ENCODE results near the gene NPC1L1. TPM values are rescaled to one million over a fixed set of nuclear protein-coding genes. Genes with fewer than 3 reads are reported as not detected.
A peak's percentile ranks its signal among the peaks of the same experiment; 100 is the strongest.

NPC1L1 gene
- total and polyA plus RNA-seq, 4 experiments from 2014 or later, result 0.19 to 0.23 TPM; not detected in 2

DNA sequence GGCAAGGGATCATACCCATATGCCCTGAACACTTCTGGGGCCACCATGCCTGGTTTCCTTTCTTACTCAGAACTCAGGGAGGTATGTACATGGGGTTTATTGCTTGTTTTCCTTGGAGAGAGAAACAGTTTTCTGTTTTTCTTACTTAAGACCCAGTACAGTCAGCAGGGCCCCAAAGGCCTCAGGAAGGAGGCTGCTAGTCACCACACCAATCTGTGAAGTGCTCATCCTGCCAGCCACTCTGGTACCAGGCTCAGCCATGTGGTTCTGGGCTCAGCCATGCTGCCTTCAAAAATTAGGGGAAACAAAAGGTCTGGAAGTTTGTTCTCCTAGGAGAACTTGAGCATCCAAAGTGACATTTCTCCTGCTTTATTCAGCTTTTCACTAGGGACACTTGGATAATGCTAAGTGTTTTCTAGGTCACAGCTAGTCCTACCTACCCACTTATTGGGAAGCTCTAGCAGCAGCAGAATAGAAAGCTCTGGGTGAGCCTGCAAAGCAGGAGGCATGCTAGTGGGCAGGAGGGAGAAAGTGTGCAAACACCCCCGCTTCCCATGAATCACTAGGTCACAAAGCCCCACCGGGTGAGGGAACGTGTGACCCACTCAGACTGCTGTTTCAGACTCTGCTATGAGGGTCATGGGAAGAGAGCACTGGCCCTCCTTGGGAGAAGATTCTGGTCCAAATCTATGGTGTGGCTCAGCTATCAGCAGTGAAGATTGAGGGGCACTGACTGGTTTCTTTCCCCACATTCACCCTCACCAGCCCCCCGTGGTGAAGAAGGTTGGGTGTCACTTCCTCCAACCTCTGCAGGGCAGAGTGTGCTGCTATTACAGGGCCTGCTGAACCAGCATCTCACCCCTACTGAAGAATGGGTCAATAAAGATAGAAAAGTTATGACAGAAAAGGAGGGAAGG, 74.6 kb downstream of the NPC1L1 start:
- Mint-ChIP-seq H3K27ac (no peak overlapping the region), H3K4me1 (peaks cover 39 to 79% (median 60%) of the 10 kb centered on the region in 4 donors), H3K27me3 (no peaks in the 10 kb centered on the region), H3K9me3 (no peaks in the 10 kb centered on the region), H3K36me3 (peaks cover 39 to 66% of the 10 kb centered on the region in 2 donors), H3K4me3 (peak overlapping the region in 1 of 8 donors; percentile 30)
- intact Hi-C loops (cut with micrococcal nuclease), result loop anchor here (10.0 kb wide), 1 partner anchor 52 kb away; no protein-coding TSS in a partner anchor
- Histone ChIP-seq H3K9me3 (ENCODE audit: control insufficient read depth in 1 of 2, low read length in 2 of 2) (no peaks in the 10 kb centered on the region), H3K27ac (ENCODE audit: low read depth, low read length) (no peak overlapping the region), H3K27me3 (ENCODE audit: insufficient read depth, low read length) (no peaks in the 10 kb centered on the region), H3K4me1 (ENCODE audit: insufficient read depth, low read length) (peaks cover 43% of the 10 kb centered on the region), H3K36me3 (ENCODE audit: insufficient read depth, low read length) (peaks cover 19% of the 10 kb centered on the region), H3K4me3 (ENCODE audit: low read length in 2 of 2) (no peak overlapping the region)
- DNase-seq, result no peak
- CTCF ChIA-PET (ENCODE audit: partially characterized antibody), result interaction anchor here (1.0 kb wide), 1 partner anchor 25 kb away, joined by 3 read pairs; no protein-coding TSS in a partner anchor
- POLR2A ChIA-PET (ENCODE audit: partially characterized antibody), result no interaction called here

DNA sequence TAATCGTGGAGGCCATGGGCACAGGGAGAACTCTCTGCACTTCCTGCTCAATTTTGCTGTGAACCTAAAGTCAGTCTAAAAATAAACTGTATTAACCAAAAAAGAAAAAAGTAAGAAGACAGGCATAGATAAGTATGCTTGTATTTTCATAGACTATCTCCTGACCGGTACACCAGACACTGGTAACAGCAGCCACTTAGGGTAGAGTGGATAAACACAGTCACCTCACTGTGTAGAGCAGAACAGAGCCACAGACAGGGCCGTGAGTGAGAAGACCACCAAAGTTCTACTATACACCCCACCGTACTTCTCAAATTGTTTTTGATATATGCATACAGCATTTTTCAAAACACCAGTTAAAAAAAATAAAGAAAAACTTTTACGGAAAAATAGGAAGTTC, 75.6 kb downstream of the NPC1L1 start:
- no peak for DNase-seq
- ChIA-PET CTCF (ENCODE audit: partially characterized antibody) (interaction anchor here (1.0 kb wide), 1 partner anchor 26 kb away, joined by 3 read pairs; no protein-coding TSS in a partner anchor), POLR2A (ENCODE audit: partially characterized antibody) (no interaction called here)
- H3K27me3 ChIP-seq (ENCODE audit: insufficient read depth, low read length), result no peaks in the 10 kb centered on the region
- Mint-ChIP-seq H3K9me3 (no peaks in the 10 kb centered on the region), H3K4me3 (no peak overlapping the region), H3K27me3 (no peaks in the 10 kb centered on the region), H3K27ac (peak overlapping the region in 1 of 7 donors; percentile 10), H3K4me1 (peaks cover 45 to 84% (median 66%) of the 10 kb centered on the region in 4 donors), H3K36me3 (peaks cover 38 to 62% of the 10 kb centered on the region in 2 donors)
- no peaks in the 10 kb centered on the region for H3K9me3 ChIP-seq (ENCODE audit: control insufficient read depth in 1 of 2, low read length in 2 of 2)
- no peak overlapping the region for H3K4me3 ChIP-seq (ENCODE audit: low read length in 2 of 2)
- no peak overlapping the region for H3K27ac ChIP-seq (ENCODE audit: low read depth, low read length)
- intact Hi-C loops (cut with micrococcal nuclease), result loop anchor here (10.0 kb wide), 1 partner anchor 51 kb away; no protein-coding TSS in a partner anchor
- H3K36me3 ChIP-seq (ENCODE audit: insufficient read depth, low read length), result peaks cover 18% of the 10 kb centered on the region
- peaks cover 45% of the 10 kb centered on the region for H3K4me1 ChIP-seq (ENCODE audit: insufficient read depth, low read length)

DNA sequence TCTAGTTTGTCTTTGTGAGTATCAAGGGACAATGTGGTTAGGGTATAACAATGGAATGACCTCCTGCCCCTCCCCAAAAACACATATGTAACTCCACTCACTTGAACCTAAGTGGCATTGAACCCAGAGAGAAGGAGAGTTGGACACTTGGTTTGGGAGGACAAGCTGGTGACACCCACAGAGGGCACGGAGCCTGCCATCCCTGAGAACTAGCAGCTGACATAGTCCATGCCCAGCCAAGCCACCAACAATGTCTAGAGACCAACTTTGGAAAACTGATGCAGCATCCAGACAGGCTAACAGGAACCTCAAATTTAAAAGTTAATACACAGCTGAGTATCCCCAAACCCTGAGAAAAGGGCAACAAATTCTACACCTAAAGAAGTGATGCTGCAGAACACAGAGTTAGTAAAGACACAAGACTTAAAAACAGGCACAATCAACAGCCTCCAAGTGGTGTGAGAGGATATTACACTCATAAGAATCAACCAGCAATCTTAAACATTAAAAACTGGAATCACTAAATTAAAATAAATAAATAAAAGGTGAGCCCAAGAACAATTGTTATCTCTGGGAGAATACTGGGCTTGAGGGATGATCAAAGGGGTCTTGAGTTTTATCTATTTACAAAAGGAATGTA, 77.8 kb downstream of the NPC1L1 start:
- Histone ChIP-seq H3K27ac (ENCODE audit: low read depth, low read length) (no peak overlapping the region), H3K4me1 (ENCODE audit: insufficient read depth, low read length) (peaks cover 58% of the 10 kb centered on the region), H3K27me3 (ENCODE audit: insufficient read depth, low read length) (no peaks in the 10 kb centered on the region), H3K36me3 (ENCODE audit: insufficient read depth, low read length) (peaks cover 18% of the 10 kb centered on the region), H3K4me3 (ENCODE audit: low read length in 2 of 2) (no peak overlapping the region), H3K9me3 (ENCODE audit: control insufficient read depth in 1 of 2, low read length in 2 of 2) (no peaks in the 10 kb centered on the region)
- Mint-ChIP-seq H3K4me1 (peaks cover 45 to 79% (median 63%) of the 10 kb centered on the region in 4 donors), H3K36me3 (peaks cover 29 to 46% of the 10 kb centered on the region in 2 donors), H3K4me3 (no peak overlapping the region), H3K27me3 (no peaks in the 10 kb centered on the region), H3K27ac (peak overlapping the region in 1 of 7 donors; percentile 12), H3K9me3 (no peaks in the 10 kb centered on the region)
- ChIA-PET CTCF (ENCODE audit: partially characterized antibody) (interaction anchor here (2.5 to 3.1 kb wide), 2 partner anchors 12 to 31 kb away, joined by 7 to 12 read pairs; no protein-coding TSS in a partner anchor), POLR2A (ENCODE audit: partially characterized antibody) (no interaction called here)
- DNase-seq, result no peak
- intact Hi-C loops (cut with micrococcal nuclease), result loop anchor here (10.0 kb wide), 1 partner anchor 48 kb away; no protein-coding TSS in a partner anchor

Other genes starting within 250 kb of the NPC1L1 start
- not detected for gene CAMK2B, start 215.7 kb downstream of the NPC1L1 start, total RNA-seq
- not detected for gene CAMK2B, start 215.7 kb downstream of the NPC1L1 start, polyA plus RNA-seq
- 100 to 1,000 TPM; 100 to 108 TPM for gene NUDCD3, start 50.7 kb downstream of the NPC1L1 start, total RNA-seq
- 10 to 100 TPM; 55.2 to 61.8 TPM for gene NUDCD3, start 50.7 kb downstream of the NPC1L1 start, polyA plus RNA-seq
- 100 to 1,000 TPM; 109 to 114 TPM for gene DDX56, start 32.6 kb upstream of the NPC1L1 start, total RNA-seq
- 10 to 100 TPM; 48.9 to 50.5 TPM for gene DDX56, start 32.6 kb upstream of the NPC1L1 start, polyA plus RNA-seq
- gene TMED4, start 40.9 kb upstream of the NPC1L1 start, total RNA-seq, result 100 to 1,000 TPM; 108 to 110 TPM
- gene TMED4, start 40.9 kb upstream of the NPC1L1 start, polyA plus RNA-seq, result 10 to 100 TPM; 65.4 to 68.1 TPM
- 100 to 1,000 TPM; 116 to 126 TPM for gene OGDH, start 65.3 kb upstream of the NPC1L1 start, total RNA-seq
- gene OGDH, start 65.3 kb upstream of the NPC1L1 start, polyA plus RNA-seq, result 10 to 100 TPM; 42.2 to 61.6 TPM
- 100 to 1,000 TPM; 169 to 170 TPM for gene ZMIZ2, start 207.5 kb upstream of the NPC1L1 start, total RNA-seq
- 10 to 100 TPM in 1 of 2 donors, 1 to 10 TPM in 1; 1.1 to 12.1 TPM for gene ZMIZ2, start 207.5 kb upstream of the NPC1L1 start, polyA plus RNA-seq

All from CD4-positive, alpha-beta memory T cell (primary cell).